GM19452 (cell line): ENCODE results near the gene RBMS3.
"Not testable (repeated sequence)": the region's sequence is repeated elsewhere in the genome, so short reads cannot be mapped to it uniquely, and the experiment has no call there.

Source experiments
- ATAC-seq: cut with Tn5 transposase; IDR thresholded peaks from one replicate; pipeline ENCODE4 v1.9.1; 2021; ENCODE audit not compliant: unreplicated experiment

Gene RBMS3

DNA sequence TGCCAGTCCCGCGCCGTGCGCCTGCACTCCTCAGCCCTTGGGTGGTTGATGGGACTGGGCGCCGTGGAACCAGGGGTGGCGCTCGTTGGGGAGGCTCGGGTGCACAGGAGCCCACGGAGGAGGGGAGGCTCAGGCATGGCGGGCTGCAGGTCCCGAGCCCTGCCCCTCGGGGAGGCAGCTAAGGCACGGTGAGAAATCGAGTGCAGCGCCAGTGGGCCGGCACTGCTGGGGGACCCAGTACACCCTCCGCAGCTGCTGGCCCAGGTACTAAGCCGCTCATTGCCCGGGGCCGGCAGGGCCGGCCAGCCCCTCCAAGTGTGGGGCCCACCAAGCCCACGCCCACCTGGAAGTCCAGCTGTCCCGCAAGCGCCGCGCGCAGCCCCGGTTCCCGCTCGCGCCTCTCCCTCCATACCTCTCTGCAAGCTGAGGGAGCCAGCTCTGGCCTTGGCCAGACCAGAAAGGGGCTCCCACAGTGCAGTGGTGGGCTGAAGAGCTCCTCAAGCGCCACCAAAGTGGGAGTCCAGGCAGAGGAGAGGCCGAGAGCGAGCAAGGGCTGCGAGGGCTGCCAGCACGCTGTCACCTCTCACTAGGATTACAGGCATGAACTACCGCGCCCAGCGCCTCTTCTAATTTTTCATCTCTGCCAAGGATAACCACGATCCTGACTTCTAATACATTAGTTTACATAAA lies 192.8 kb downstream of the RBMS3 start:
- ATAC-seq, result not testable (repeated sequence)

DNA sequence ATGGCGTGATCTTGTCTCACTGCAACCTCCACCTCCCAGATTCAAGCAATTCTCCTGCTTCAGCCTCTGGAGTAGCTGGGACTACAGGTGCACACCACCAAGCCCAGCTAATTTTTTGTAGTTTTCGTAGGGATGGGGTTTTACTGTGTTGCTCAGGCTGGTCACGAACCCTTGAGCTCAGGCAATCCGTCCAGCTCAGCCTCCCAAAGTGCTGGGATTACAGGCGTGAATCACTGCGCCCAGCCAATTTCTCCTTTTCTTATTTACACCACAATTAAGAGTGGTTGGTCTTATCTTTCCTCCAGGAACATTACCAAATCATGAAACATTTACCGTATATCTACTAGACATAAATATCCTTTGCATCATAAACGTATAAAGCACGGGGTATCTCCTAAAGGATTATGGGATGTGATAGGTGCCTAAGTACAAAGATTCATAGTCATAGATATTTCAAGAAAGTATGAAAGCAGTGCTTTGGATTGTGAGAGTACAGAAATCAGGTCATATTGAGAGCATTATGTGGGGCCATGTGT lies 194.5 kb downstream of the RBMS3 start:
- ATAC-seq, result no peak

DNA sequence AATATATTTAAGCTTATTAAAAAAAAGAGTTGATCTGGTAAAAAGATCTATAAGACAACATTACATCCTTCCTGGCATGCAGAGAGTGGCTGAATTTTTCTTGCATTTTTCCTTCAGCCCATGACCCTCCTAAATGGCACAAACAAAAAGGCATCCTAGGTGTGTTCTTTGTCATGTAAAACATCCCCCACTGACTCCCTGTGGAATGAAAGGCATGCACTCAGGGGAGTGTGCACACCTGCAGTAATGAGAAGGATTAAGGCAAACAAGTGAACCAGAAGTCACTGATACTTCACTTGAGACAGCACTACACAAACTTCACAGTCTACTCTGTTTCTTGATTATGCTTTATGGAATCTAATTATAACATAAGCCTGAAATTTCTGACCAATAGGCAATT lies 195.0 kb downstream of the RBMS3 start:
- ATAC-seq, result no peak

DNA sequence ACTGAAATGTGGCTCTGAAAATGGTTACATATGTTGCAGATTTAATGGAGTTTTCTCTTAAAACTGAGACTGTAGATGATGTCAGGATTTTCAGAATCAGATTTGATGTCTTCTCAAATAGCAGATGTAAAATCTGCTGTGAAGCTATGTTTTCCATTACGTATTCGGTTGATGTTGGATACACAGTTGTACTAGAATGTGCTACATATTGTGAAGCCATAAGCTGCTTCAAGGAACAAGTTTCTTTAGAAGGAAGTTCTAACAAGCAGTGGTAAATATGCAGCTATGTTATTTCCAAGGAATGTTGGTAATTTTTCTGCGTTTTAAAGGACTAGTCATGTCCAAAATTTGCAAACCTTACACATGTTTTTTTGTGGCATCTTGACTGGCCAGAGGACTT lies 197.7 kb downstream of the RBMS3 start:
- ATAC-seq, result no peak

DNA sequence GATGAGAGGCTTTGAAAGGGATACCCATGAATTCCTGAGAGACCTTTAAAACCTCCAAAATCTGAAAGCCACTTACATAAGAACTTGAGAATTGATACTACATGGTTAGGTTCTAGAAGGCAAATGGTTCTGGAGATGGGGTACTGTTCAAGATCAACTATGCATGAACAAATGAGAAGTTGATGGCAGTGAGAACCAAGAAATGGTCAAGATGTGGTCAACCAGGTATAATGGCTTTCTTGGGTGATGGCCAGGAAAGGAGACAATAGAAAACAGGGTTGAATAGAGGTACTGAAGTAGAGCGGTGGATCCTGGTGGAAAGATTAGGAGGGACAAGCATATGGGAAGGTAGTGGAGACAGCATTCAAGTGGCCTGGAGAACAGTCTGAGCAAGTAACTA lies 200.4 kb downstream of the RBMS3 start:
- no peak for ATAC-seq

DNA sequence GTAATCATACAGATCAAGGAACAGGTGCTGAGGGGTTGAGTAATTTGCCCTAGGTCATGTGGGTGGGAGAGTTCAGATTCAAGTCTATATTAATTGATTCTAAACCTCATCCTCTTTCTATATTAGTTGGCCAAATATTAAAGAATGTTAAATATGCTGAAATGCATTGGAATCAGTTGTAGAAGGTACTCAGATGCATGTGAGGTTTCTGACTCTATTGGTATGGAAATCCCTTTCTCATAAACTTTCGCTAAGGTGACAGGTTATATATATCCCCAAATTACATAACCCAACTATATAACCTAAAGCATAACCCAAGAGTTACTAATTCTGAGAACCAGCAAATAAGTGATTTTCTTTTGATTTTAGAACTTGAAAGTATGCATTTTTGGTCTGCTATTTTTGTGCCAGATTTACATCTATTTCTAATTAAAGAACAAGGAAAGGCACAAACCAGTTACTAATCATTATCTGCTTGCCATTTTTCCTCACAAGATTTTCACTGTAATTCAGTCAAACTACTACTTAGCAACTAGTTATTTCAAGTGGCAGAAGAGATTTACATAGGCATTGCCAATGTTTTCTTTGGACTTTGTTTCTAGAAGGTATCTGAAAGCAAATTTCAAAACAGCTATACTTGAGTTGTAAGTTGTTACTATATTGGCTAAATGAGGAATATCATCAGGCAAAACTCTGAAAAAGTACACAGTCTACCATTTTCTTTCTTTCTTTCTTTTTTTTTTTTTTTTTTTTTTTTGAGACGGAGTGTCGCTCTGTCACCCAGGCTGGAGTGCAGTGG lies 201.3 kb downstream of the RBMS3 start:
- ATAC-seq, result no peak

DNA sequence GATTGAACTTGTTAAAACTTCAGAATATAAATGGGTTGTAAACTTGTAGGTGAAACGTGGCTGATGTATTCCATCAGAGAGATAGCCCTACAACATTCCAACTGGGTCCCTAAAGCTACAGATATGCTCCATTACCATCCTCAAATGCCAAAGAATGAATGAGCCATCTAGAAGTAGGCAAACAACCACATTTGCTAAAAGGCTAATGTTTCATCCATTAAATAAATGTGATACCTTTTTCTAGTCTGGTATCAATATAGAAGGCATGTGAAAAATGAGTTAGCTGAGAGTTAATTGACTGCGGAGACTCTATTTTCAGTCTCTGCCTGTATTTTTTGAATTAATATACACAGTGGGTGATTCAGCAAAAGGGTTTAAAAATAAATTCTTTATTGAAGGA lies 203.8 kb downstream of the RBMS3 start:
- ATAC-seq, result no peak

DNA sequence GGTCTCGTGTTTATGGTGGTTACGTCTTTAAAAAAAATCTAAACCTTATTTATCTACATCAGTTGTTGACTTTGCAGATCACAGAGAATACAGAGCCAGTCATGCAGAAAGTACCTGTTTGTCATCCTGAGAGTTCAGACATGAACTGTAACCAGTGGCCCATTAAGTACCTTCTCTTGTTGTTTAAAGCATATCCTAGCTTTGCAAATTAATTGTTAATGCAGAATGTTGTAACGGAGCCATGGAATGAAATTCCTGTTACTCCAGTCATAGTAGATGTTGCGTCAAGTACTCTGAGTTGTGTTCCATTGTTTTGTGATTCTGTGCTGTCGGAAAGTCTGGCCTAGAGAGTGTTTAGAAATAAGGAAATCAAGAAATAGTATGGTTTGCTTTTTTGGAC lies 205.2 kb downstream of the RBMS3 start:
- no peak for ATAC-seq

DNA sequence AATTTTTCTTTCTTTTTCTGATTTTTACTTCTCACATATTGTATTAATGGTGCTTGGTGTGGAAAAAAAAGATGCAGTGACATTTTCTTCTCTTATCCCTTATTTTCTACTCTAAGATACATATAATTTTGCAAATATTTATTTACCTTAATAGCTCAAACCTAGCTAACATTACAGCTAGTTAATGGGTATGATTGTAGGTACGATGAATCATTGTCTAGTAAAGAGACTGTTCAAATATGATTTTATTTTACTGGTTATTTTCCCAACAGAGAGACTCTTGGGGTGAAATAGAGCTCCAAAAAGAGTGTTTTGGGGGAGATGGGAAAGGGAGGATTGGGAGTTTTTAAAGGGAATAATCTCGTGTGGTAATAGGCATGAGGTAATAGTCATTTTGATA lies 206.0 kb downstream of the RBMS3 start:
- no peak for ATAC-seq

DNA sequence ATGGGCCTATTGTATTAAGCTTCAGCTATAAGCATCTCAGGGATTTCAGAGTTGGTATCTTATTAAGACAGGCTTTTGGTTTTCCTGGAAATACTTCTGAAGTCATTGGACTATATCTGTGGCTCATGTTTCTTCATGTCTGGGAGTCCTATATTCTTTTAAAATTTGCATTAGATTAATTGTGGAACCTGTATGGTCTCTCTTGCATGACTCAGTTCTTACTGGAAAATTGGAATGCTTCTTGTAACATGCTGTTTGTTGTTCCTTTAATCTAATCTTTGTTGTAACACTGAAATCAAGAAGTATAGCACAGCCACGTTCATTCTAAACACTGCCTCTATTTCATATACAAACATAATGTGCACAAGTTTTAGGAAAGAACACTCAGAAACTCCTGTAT lies 208.1 kb downstream of the RBMS3 start:
- no peak for ATAC-seq

DNA sequence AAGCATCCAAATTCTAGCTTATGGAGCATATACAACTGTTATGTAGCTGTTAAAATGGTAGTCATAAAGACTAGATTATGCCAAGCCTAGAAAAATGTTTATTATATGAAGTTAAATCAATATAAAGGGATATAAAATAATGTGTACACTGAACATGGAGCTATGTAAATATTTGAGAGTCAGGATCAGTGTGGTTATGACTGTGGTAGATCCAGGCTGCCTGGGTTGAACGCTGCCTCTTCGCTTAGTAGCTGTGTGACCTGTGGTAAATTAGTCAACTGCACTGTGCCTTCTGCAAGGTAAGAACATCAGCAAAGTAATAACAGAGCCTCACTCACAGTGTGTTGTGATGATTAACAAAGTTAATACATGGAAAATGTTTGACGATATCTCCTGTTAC lies 212.2 kb downstream of the RBMS3 start:
- no peak for ATAC-seq

DNA sequence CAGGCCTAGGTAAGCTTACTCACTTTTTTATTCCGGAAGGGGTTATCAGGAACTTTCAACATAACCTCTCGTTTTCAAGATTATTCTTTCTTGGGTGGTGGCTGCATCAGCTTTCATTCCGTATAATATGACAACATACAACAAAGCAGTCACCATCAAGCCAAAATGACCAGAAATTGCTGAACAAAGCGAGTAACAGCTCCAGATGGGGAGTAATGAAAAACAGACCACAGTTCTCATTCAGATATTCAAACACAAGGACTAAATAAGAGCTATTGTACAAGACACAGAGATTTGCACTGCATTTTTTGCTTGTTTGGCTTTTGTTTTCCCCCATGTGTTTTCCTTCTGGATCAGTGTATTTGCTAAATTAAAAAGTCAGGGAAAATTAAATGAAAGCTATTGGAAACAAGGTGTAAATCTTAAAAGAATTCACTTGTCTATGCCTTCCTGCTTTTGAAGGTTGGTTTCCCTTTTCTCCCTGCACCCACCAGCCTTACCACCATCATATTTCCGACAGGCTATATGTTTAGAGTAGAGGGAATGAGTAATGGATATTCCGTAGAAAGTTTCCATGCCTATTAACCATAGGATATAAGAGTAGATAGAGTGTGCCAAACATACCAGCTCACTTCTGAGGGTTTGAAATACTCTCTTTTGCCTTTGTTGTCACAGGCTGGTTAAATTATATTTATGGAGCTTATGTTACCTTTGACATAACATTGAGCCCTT lies 213.6 kb downstream of the RBMS3 start:
- ATAC-seq, result no peak

DNA sequence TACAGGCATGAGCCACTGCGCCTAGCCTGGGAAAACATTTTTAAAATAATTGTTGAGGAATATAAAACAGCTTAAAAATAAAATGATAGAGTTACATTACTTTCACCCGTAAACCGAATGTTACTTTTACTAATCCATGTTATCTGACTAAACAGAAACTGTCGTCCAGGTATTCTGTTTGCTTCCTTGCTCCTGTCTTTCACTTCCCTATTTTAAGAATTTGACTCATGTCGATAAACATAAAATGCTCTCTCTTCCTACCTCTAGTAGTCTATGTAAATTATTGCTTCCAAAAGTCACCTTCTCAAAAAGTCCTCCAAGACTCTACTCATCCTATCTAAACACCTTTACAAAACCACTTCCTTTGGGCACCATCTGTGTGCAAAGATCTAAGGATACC lies 216.4 kb downstream of the RBMS3 start:
- no peak for ATAC-seq

DNA sequence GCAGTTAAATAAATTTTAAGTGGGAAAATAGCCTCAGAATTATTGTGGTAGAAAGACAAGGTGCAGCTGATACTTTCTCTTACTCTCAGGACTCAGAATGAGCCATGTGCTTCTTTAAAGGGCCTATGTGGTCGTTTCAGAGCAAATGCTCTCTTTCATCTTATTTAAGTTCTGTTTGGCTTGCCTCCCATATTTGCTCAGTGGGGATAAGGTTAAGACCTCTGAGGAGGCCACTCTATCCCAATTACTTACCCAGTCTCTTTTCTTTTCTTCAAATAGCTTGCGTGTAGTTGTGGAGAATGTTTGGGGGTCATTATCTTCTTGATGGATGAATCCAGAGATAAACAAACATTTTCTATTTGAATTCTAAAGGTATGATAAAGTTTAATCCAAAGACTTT lies 221.9 kb downstream of the RBMS3 start:
- no peak for ATAC-seq

DNA sequence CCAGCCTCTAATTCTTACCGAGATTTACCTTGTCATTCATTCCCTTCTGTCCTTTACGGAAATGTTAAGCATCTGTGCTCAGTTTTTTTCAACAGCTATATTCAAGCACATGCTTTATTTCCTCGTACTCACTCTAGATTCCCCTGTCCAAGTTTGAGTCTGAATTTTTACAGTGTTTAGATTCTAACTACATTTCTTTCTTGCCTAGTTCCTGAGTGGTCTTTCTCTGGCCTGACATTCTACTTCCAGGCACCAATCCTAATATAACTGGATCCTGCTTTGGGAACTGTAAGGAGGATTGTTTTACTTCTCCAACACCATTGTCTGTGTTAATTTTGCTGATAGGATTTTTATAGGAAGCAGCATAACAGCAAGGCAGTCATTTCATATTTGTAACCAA lies 222.4 kb downstream of the RBMS3 start:
- ATAC-seq, result no peak

DNA sequence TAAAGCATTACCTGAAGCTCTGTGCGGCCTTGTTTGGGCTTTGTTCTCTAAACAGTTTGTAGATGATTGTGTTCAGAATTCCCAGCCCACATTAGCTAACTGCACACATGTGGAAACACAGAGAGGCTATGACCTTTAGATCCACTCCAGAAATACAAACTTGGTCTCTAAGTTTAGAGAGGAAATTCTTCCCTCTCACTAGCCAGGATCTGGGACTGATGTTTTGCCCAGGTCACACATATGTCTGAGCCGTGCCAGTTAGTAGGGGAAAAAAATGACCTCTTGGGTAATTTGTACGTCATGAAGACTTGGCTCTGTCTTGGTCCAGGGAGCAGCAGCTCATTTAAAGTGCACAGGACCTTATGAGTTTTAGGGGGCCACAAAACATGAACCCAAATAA lies 223.1 kb downstream of the RBMS3 start:
- ATAC-seq, result no peak

DNA sequence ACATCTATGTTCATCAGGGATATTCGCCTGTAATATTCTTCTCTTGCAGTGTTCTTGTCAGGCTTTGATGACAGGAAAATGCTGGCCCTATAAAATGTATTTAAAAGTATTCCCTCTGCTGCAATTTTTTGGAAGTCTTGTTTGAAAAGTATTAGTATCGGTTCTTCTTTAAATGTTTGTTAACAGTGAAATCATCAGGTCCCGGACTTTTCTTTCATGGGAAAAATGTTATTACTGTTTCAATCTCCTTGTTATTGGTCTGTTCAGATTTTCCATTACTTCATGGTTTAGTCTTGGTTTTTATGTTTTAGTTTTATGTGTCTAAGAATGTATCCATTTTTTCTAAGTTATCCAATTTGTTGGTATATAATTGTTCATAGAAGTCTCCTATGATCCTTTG lies 225.6 kb downstream of the RBMS3 start:
- no peak for ATAC-seq

DNA sequence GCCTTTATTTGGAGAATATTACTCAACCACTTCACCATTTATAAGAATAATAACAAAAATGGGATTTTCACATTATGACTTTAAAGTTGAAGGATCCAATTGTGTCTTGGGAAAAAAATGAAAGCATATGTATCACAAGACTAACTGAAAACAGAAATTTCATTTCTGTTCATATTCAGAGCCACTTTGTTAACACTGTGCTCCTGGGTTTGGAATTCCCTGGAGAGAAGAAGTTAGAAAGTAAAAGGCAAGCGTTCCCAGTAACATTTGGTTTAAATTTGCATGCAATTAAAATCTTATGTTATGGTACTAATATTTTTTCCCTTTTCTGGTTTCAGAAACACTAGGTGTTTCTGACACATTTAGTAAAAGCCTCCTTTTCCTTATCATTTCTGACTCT lies 230.8 kb downstream of the RBMS3 start:
- no peak for ATAC-seq

DNA sequence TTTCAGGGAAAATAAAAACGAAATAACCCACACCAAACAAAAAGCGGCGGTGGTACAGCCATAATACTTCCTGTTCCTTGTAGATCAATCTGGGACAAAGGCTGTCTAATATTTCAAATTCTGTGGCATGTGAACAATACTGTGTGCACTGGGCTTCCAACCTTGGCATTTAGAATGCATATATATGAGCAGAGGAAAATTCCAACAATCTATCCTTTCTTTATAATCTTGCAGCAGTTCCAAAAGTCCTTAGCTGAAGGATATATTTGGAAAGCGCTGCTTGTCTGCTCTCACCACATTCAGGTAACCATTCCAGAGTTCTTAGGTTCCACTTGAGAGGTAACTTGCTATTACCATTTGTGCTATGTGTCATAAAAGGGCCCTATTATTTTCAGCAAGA lies 231.8 kb downstream of the RBMS3 start:
- ATAC-seq, result no peak

DNA sequence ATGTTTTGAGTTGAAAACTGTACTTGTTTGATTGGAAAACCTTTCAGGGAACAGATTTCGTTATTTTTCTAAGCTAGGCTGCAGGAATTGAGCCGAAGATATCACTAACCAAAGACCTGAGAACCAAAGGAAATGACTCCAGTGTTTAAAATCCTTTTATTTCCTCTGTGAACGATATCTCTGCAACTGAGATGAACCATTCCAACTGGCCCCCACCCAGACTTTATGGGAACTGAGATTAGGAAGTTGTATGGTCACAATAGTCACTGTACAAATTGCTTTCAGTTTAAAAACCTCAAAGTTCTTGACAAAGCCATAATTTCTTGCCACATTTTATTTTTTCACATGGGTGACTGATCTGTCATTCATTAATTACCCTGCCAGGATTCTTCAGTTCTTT lies 232.4 kb downstream of the RBMS3 start:
- ATAC-seq, result no peak

DNA sequence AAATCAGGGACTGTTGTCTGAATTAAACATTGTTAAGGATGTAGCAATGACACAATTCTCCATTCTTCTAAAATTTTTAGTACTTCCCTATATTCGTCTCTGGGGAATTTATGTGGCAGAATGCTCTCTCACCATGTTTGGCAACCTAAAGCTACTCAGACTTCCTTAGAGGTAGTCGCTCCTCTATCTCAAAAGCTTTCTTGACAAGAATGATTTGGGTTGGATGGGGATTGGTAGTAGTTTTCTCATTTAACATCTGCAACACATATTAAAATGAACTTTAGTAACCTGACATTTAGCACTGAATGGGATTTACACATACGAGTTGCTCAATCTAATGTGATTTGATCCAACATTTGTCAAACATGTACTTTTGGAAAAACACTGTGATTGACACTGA lies 233.3 kb downstream of the RBMS3 start:
- no peak for ATAC-seq

DNA sequence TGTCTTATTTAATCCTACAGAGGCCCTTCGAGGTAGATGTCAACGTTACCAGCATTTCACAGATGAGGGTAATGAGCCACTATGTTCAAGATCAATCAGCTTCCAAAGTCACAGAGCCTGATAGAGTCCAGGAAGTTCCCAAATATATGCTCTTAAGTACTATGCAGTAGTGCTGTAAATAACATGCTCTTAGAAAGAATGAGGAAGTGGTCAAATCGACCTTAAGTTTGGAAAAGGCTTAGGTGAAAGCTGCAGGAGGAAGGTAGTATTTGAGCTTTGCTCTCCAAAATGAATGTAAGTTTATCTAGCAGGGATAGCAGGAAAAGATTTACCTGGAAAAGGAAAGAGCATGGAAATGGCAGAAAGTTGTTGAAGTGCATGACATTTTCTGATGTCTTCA lies 234.0 kb downstream of the RBMS3 start:
- no peak for ATAC-seq
